DMS 273 treated with DMSO at 0.1 percent for 48 hours (cell line): Measurements from ENCODE around the gene GJC1.

Experiments
- DNase-seq: peaks from one replicate; lab custom pipeline; 2025; lab: John Stamatoyannopoulos, UW

GJC1 gene

GRCh38 chr17:44829523-44830358 lies at the start of gene GJC1:
TSS of gene GJC1 (minus strand) at chr17:44830287. CDS start at chr17:44805817, 24,470 bp downstream.
- no peak for DNase-seq

GRCh38 chr17:44879376-44879775 lies 49.3 kb upstream of the GJC1 start:
- DNase-seq = no peak

- no peak for DNase-seq
These were observed 48.6 kb upstream of the GJC1 start for GRCh38 chr17:44878627-44879221.

GRCh38 chr17:44877121-44877520 lies 47.0 kb upstream of the GJC1 start:
- no peak for DNase-seq

- DNase-seq = no peak
These were observed 45.7 kb upstream of the GJC1 start for GRCh38 chr17:44875761-44876160.

- peak; percentile 66 for DNase-seq
These were observed 42.2 kb upstream of the GJC1 start for GRCh38 chr17:44872131-44872768.

- DNase-seq = no peak
These were observed 41.5 kb upstream of the GJC1 start for GRCh38 chr17:44871556-44871955.

- no peak for DNase-seq
These were observed 37.8 kb upstream of the GJC1 start for GRCh38 chr17:44867841-44868240.

- DNase-seq = no peak
These were observed 35.8 kb upstream of the GJC1 start for GRCh38 chr17:44865931-44866330.

- DNase-seq = peak; percentile 26
These were observed 35.2 kb upstream of the GJC1 start for GRCh38 chr17:44865231-44865660.

GRCh38 chr17:44864831-44865230 lies 34.7 kb upstream of the GJC1 start:
- DNase-seq = no peak

GRCh38 chr17:44863061-44863918 lies 33.2 kb upstream of the GJC1 start:
- DNase-seq = no peak

GRCh38 chr17:44862278-44862914 lies 32.3 kb upstream of the GJC1 start:
- DNase-seq = no peak

- DNase-seq = no peak
These were observed 29.6 kb upstream of the GJC1 start for GRCh38 chr17:44859701-44860100.

- DNase-seq = no peak
These were observed 24.1 kb upstream of the GJC1 start for GRCh38 chr17:44854192-44854591.

- no peak for DNase-seq
These were observed 20.5 kb upstream of the GJC1 start for GRCh38 chr17:44850612-44851011.

- DNase-seq = no peak
These were observed 19.9 kb upstream of the GJC1 start for GRCh38 chr17:44850025-44850424.

- no peak for DNase-seq
These were observed 18.9 kb upstream of the GJC1 start for GRCh38 chr17:44848961-44849489.

- DNase-seq = no peak
These were observed 18.2 kb upstream of the GJC1 start for GRCh38 chr17:44848257-44848795.

- DNase-seq = peak; percentile 55
These were observed 17.5 kb upstream of the GJC1 start, which contains the start of gene HIGD1B for GRCh38 chr17:44847586-44847985. TSS of gene HIGD1B (plus strand) at chr17:44847883. CDS start at chr17:44848153, 270 bp downstream.

GRCh38 chr17:44846206-44846605 lies 16.1 kb upstream of the GJC1 start:
- no peak for DNase-seq
